SK-N-SH treated with all-trans-retinoic acid at 6 μM for 48 hours (cell line): ENCODE results near the gene SSX2IP.
"Not testable (repeated sequence)": the region's sequence is repeated elsewhere in the genome, so short reads cannot be mapped to it uniquely, and the experiment has no call there.

ENCODE experiments used
- ATAC-seq: fragments of 200-7000 bp; cut with Tn5 transposase; 3 replicates; pipeline ENCODE4 v1.9.1; 2020; ENCODE audit warnings: mild to moderate bottlenecking, moderate library complexity
- ARNTL ChIP-seq: fragments of 450-650 bp; formaldehyde crosslinking; IDR thresholded peaks from 2 replicates; pipeline ENCODE4 v1.5.0; 2020; ENCODE audit warnings: low read depth, mild to moderate bottlenecking, moderate library complexity, borderline replicate concordance
- BACH2 ChIP-seq: fragments of 250-450 bp; sonication (Bioruptor Pico); IDR thresholded peaks from 2 replicates; pipeline ENCODE4 v1.9.0; 2021; ENCODE audit warnings: mild to moderate bottlenecking, borderline replicate concordance
- CREB5 ChIP-seq: fragments of 250-450 bp; sonication (Bioruptor Pico); IDR thresholded peaks from 2 replicates; pipeline ENCODE4 v1.5.1; 2020; ENCODE audit warnings: low read depth, mild to moderate bottlenecking, moderate library complexity
- CSDC2 ChIP-seq: fragments of 250-450 bp; sonication (Bioruptor Pico); IDR thresholded peaks from 2 replicates; pipeline ENCODE4 v1.5.0; 2020; ENCODE audit warnings: mild to moderate bottlenecking, moderate library complexity
- ESRRG ChIP-seq: fragments of 250-450 bp; sonication (Bioruptor Pico); IDR thresholded peaks from 2 replicates; pipeline ENCODE4 v1.6.1; 2021; ENCODE audit warnings: mild to moderate bottlenecking
- ISL1 ChIP-seq: fragments of 250-450 bp; sonication (Bioruptor Pico); IDR thresholded peaks from 2 replicates; pipeline ENCODE4 v2.1.2; 2022; ENCODE audit warnings: mild to moderate bottlenecking, moderate library complexity
- OSR1 ChIP-seq: fragments of 250-450 bp; sonication (Bioruptor Pico); IDR thresholded peaks from 2 replicates; pipeline ENCODE4 v1.8.0; 2022; ENCODE audit warnings: moderate library complexity, mild to moderate bottlenecking, inconsistent platforms
- POU6F1 ChIP-seq: fragments of 250-450 bp; sonication (Bioruptor Pico); IDR thresholded peaks from 2 replicates; pipeline ENCODE4 v1.8.0; 2021; ENCODE audit warnings: low read depth, mild to moderate bottlenecking, moderate library complexity, borderline replicate concordance
- RARB ChIP-seq: fragments of 250-450 bp; sonication (Bioruptor Pico); IDR thresholded peaks from 2 replicates; pipeline ENCODE4 v1.8.0; 2021; ENCODE audit warnings: mild to moderate bottlenecking, moderate library complexity
- SNAI2 ChIP-seq: fragments of 250-450 bp; sonication (Bioruptor Pico); IDR thresholded peaks from 2 replicates; pipeline ENCODE4 v1.5.0; 2020; ENCODE audit warnings: mild to moderate bottlenecking, moderate library complexity
- TCF4 ChIP-seq: fragments of 250-450 bp; sonication (Bioruptor Pico); IDR thresholded peaks from 2 replicates; pipeline ENCODE4 v1.8.0; 2021; ENCODE audit warnings: mild to moderate bottlenecking, moderate library complexity, borderline replicate concordance
- TOX ChIP-seq: fragments of 250-450 bp; sonication (Bioruptor Pico); IDR thresholded peaks from 2 replicates; pipeline ENCODE4 v1.8.0; 2021; ENCODE audit warnings: mild to moderate bottlenecking, moderate library complexity, borderline replicate concordance
- ZC3H10 ChIP-seq: fragments of 250-450 bp; sonication (Bioruptor Pico); IDR thresholded peaks from 2 replicates; pipeline ENCODE4 v1.5.1; 2021; ENCODE audit warnings: mild to moderate bottlenecking, moderate library complexity
- ZFP3 ChIP-seq: fragments of 250-450 bp; sonication (Bioruptor Pico); IDR thresholded peaks from 2 replicates; pipeline ENCODE4 v1.5.0; 2020; ENCODE audit warnings: mild to moderate bottlenecking, moderate library complexity
- ZNF565 ChIP-seq: fragments of 450-650 bp; formaldehyde crosslinking; conservative IDR thresholded peaks from 2 replicates; pipeline ENCODE4 v1.5.0; 2020; ENCODE audit warnings: low read depth, mild to moderate bottlenecking, moderate library complexity
- ZNF8 ChIP-seq: fragments of 450-650 bp; formaldehyde crosslinking; IDR thresholded peaks from 2 replicates; pipeline ENCODE4 v1.5.0; 2020; ENCODE audit warnings: mild to moderate bottlenecking, moderate library complexity
- TF ChIP-seq, protein P1 (sequence below): fragments of 250-450 bp; sonication (Bioruptor Pico); IDR thresholded peaks from 2 replicates; pipeline ENCODE4 v1.5.0; 2020; ENCODE audit warnings: mild to moderate bottlenecking, moderate library complexity
- TF ChIP-seq, protein P2 (sequence below): fragments of 250-450 bp; sonication (Bioruptor Pico); IDR thresholded peaks from 2 replicates; pipeline ENCODE4 v1.5.1; 2021; ENCODE audit warnings: mild to moderate bottlenecking, moderate library complexity
- TF ChIP-seq, protein P3 (sequence below): fragments of 250-450 bp; sonication (Bioruptor Pico); IDR thresholded peaks from 2 replicates; pipeline ENCODE4 v1.8.0; 2020; ENCODE audit warnings: mild to moderate bottlenecking, moderate library complexity, borderline replicate concordance

Gene SSX2IP

GRCh38 chr1:84732520-84732919 is 42.3 kb upstream of the SSX2IP start:
- no peak for ATAC-seq
- TF ChIP-seq ZNF565 (CRISPR knock-in tag): no peak
- no peak for TF ChIP-seq ZC3H10 (CRISPR knock-in tag)
- TF ChIP-seq BACH2 (CRISPR knock-in tag): no peak
- TF ChIP-seq, protein P1, sequence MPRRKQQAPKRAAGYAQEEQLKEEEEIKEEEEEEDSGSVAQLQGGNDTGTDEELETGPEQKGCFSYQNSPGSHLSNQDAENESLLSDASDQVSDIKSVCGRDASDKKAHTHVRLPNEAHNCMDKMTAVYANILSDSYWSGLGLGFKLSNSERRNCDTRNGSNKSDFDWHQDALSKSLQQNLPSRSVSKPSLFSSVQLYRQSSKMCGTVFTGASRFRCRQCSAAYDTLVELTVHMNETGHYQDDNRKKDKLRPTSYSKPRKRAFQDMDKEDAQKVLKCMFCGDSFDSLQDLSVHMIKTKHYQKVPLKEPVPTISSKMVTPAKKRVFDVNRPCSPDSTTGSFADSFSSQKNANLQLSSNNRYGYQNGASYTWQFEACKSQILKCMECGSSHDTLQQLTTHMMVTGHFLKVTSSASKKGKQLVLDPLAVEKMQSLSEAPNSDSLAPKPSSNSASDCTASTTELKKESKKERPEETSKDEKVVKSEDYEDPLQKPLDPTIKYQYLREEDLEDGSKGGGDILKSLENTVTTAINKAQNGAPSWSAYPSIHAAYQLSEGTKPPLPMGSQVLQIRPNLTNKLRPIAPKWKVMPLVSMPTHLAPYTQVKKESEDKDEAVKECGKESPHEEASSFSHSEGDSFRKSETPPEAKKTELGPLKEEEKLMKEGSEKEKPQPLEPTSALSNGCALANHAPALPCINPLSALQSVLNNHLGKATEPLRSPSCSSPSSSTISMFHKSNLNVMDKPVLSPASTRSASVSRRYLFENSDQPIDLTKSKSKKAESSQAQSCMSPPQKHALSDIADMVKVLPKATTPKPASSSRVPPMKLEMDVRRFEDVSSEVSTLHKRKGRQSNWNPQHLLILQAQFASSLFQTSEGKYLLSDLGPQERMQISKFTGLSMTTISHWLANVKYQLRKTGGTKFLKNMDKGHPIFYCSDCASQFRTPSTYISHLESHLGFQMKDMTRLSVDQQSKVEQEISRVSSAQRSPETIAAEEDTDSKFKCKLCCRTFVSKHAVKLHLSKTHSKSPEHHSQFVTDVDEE (CRISPR knock-in tag): no peak
- no peak for TF ChIP-seq TCF4 (CRISPR knock-in tag)
- TF ChIP-seq, protein P2, sequence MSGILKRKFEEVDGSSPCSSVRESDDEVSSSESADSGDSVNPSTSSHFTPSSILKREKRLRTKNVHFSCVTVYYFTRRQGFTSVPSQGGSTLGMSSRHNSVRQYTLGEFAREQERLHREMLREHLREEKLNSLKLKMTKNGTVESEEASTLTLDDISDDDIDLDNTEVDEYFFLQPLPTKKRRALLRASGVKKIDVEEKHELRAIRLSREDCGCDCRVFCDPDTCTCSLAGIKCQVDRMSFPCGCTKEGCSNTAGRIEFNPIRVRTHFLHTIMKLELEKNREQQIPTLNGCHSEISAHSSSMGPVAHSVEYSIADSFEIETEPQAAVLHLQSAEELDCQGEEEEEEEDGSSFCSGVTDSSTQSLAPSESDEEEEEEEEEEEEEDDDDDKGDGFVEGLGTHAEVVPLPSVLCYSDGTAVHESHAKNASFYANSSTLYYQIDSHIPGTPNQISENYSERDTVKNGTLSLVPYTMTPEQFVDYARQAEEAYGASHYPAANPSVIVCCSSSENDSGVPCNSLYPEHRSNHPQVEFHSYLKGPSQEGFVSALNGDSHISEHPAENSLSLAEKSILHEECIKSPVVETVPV (CRISPR knock-in tag): no peak

DNA sequence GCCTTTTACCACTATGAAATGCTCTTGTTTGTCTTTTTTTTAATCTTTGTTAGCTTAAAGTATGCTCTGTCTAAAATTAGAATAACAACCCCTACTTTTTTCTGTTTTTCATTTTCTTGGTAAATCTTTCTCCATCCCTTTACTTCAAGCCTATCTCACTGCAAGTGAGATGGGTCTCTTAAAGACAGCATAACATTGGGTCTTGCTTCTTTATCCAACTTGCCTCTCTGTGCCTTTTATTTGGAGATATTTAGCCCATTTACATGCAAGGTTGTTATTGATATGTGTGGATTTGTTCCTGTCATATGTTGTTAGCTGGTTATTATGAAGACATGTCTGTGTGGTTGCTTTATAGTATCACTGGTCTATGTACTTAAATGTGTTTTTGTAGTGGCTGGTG is 41.3 kb upstream of the SSX2IP start:
- ATAC-seq: no peak

GRCh38 chr1:84727711-84728110 is 37.5 kb upstream of the SSX2IP start:
- not testable (repeated sequence) for ATAC-seq

More for the DNA sequence above, 41.3 kb upstream of the SSX2IP start:
- TF ChIP-seq RARB (CRISPR knock-in tag): no peak
- TF ChIP-seq ZC3H10 (CRISPR knock-in tag): no peak
- TF ChIP-seq ARNTL (CRISPR knock-in tag): no peak
- no peak for TF ChIP-seq ZFP3 (CRISPR knock-in tag)
- no peak for TF ChIP-seq POU6F1
- TF ChIP-seq SNAI2 (CRISPR knock-in tag): no peak
- TF ChIP-seq, protein P3, sequence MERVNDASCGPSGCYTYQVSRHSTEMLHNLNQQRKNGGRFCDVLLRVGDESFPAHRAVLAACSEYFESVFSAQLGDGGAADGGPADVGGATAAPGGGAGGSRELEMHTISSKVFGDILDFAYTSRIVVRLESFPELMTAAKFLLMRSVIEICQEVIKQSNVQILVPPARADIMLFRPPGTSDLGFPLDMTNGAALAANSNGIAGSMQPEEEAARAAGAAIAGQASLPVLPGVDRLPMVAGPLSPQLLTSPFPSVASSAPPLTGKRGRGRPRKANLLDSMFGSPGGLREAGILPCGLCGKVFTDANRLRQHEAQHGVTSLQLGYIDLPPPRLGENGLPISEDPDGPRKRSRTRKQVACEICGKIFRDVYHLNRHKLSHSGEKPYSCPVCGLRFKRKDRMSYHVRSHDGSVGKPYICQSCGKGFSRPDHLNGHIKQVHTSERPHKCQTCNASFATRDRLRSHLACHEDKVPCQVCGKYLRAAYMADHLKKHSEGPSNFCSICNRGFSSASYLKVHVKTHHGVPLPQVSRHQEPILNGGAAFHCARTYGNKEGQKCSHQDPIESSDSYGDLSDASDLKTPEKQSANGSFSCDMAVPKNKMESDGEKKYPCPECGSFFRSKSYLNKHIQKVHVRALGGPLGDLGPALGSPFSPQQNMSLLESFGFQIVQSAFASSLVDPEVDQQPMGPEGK (CRISPR knock-in tag): no peak
- TF ChIP-seq TOX (CRISPR knock-in tag): no peak
- no peak for TF ChIP-seq BACH2 (CRISPR knock-in tag)
- no peak for TF ChIP-seq CREB5
- TF ChIP-seq, protein P2 (CRISPR knock-in tag): no peak
- TF ChIP-seq OSR1 (CRISPR knock-in tag): no peak
- no peak for TF ChIP-seq TCF4 (CRISPR knock-in tag)
- no peak for TF ChIP-seq ISL1 (CRISPR knock-in tag)
- no peak for TF ChIP-seq CSDC2 (CRISPR knock-in tag)
- no peak for TF ChIP-seq ZNF565 (CRISPR knock-in tag)
- TF ChIP-seq ESRRG (CRISPR knock-in tag): no peak
- TF ChIP-seq, protein P1 (CRISPR knock-in tag): no peak
- no peak for TF ChIP-seq ZNF8 (CRISPR knock-in tag)
